Heart right ventricle (tissue), 16 donors: ENCODE data around the gene DUSP2. TPM values are rescaled to one million over a fixed set of nuclear protein-coding genes. Genes with fewer than 3 reads are reported as not detected.
A peak's percentile ranks its signal among the peaks of the same experiment; 100 is the strongest.

Experiments
- ATAC-seq, 8 donors: fragments of 200-7000 bp; cut with Tn5 transposase; one replicate each; pipeline ENCODE4 v1.9.1; 2020; ENCODE audit warnings: mild to moderate bottlenecking in 8 of 8, moderate library complexity in 8 of 8, moderate number of reproducible peaks in 1 of 8
- DNase-seq, 2 donors: peaks; one replicate each; pipeline ENCODE4 v3.0.0-alpha.2; 2020
- H3K27ac ChIP-seq, 10 donors: fragments of 200-600 bp; sonication (generic) in 2 of 10; one replicate each; pipeline versions ENCODE4 v1.5.0 to v1.8.0; 2020 to 2022; ENCODE audit warnings: mild to moderate bottlenecking in 3 of 10
- H3K27me3 ChIP-seq, 7 donors: fragments of 200-600 bp; one replicate each; pipeline ENCODE4 v1.8.0; 2021 to 2022; ENCODE audit warnings: mild to moderate bottlenecking in 2 of 7
- H3K36me3 ChIP-seq, 9 donors: fragments of 200-600 bp; sonication (generic) in 1 of 9; one replicate each; pipeline versions ENCODE4 v1.5.0 to v1.8.0; 2020 to 2022; ENCODE audit warnings: mild to moderate bottlenecking in 2 of 9
- H3K4me1 ChIP-seq, 9 donors: fragments of 200-600 bp; sonication (generic) in 1 of 9; one replicate each; pipeline versions ENCODE4 v1.5.0 to v1.8.0; 2020 to 2022; ENCODE audit warnings: mild to moderate bottlenecking in 4 of 9
- H3K4me3 ChIP-seq, 10 donors: fragments of 200-600 bp; sonication (generic) in 2 of 10; one replicate each; pipeline versions ENCODE4 v1.5.0 to v1.8.0; 2020 to 2022; ENCODE audit warnings: mild to moderate bottlenecking in 7 of 10, moderate library complexity in 2 of 10
- H3K9me3 ChIP-seq, 11 donors: fragments of 200-600 bp in 10 of 11; sonication (generic) in 2 of 11; one replicate each; pipeline versions ENCODE4 v1.5.0 to v1.8.0; 2013 to 2022; ENCODE audit warnings: mild to moderate bottlenecking in 2 of 11, control low read depth in 1 of 11, moderate library complexity in 1 of 11
- WGBS, 2 donors: extraction: QIAGEN DNeasy Blood & Tissue Kit; methylation state at CpG; one replicate each; pipeline ENCODE4 v1.1.7; 2013; ENCODE audit warnings: inconsistent platforms in 1 of 2; 5-methylcytosine and 5-hydroxymethylcytosine counted together
- intact Hi-C, 10 donors: fragments of 100-400 bp; cut with DNase I; formaldehyde crosslinking; loops; one replicate each; pipeline versions ENCODE4 v1.11.1 to v1.14.2; 2022
- polyA plus RNA-seq, 2 donors: library from polyadenylated mRNA; stranded (reverse); fragments of 200-250 nt; gene quantifications; one replicate each; pipeline ENCODE4 v1.2.3, GENCODE V29; 2013
- total RNA-seq, 10 donors: library from RNA; stranded (reverse); fragmentation: NEBNext Ultra II Directional in 3 of 10; extraction: Animal tissue kit (Norgen Biotek cat#: 25700) in 3 of 10; gene quantifications; one replicate each; pipeline versions ENCODE4 v1.2.1 to v1.2.4, GENCODE V29; 2021 to 2023
- TF ChIP-seq, protein P1 (sequence below), 9 donors: fragments of 200-600 bp; sonication (generic) in 2 of 9; IDR thresholded peaks; one replicate each; pipeline versions ENCODE4 v1.5.0 to v1.8.0; 2021 to 2022; ENCODE audit warnings: antibody characterized with exemption in 9 of 9, mild to moderate bottlenecking in 5 of 9, moderate library complexity in 1 of 9
- donor health status: Arrhythmogenic right ventricular cardiomyopathy.
- donor health status: ischemic (EF 13 %, LVEDD 7.1; RV severe dilation, severe dysfunction).
- donor health status: healthy with polysubstance abuse.
- donor health status: DM: no; HTN: yes; CAD: no.
- donor health status: DM: no; HTN: no; CAD: no.
- donor health status: ischemic (EF 25% LVEDD 6.9; RV normal size, moderate dysfunction).
- donor health status: ischemic (EF 25% LVEDD 5.7; RV mildly dilated, moderate dysfunction).
- donor health status: healthy.
- donor health status: DM: yes; HTN: yes; CAD: no.
- donor health status: Ischemic cardiomyopathy.
- donor health status: ischemic (EF 35%, LVEDD 5.7; RV mildly dilated, moderate dysfunction).
- donor health status: nonischemic (EF 11% LVEDD 7.7; RV severe dilation, severe dysfunction).
- donor health status: DM: yes; HTN: yes; CAD: no.
- donor health status: PGD.
- donor health status: ischemic (EF 29% LVEDD 5.4; RV normal size, mild dysfunction).
- donor health status: nonischemic (EF 23%, LVEDD 6.1; RV moderate dilation, normal function).

The DUSP2 gene
- total and polyA plus RNA-seq, 12 donors: 0.61 to 29.1 (median 2.7) TPM

DNA sequence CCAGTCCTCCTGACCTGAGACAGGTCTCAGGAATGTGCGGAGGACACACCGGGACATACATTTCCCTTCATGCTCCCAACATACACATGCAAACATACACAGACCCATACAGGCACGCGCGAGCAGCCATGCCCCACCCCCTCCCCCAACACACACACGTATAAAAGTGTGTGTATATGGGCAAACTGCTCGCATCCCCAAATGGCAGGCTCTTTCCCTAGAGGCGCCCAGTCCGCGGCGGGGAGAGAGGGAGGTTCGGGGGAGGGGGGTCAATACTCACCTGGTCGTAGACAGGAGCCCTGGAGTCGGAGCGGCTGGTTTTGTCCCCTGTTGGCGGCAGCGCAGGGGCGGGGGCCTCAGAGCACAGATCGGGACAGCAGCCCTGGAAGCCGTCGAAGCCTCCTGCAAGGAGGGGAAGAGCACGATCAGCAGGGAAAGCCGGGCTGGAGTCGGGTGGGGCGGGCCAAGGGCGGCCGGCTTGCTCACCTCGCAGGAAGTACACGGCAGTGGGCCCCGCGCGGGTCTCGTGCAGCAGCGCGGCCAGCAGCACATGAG is 682 bp downstream of the DUSP2 start:
- peak overlapping the region in 5 of 10 donors; percentile 22 to 89 (median 61) for H3K27ac ChIP-seq
- DNase-seq (no peak), ATAC-seq (peak in 1 of 8 donors; percentile 1)
- H3K4me1 ChIP-seq: peaks cover 0 to 62% (median 39%) of the 10 kb centered on the region in 9 donors
- no peaks in the 10 kb centered on the region for H3K9me3 ChIP-seq
- 11 to 12% methylated on average over 33 to 35 of the region's 35 CpGs for WGBS, 2 donors
- peaks cover 0 to 5% (median 0%) of the 10 kb centered on the region in 7 donors for H3K27me3 ChIP-seq
- peaks cover 0 to 9% (median 0%) of the 10 kb centered on the region in 9 donors for H3K36me3 ChIP-seq
- intact Hi-C loops: loop anchor here in 6 of 10 donors (5.0 to 10.0 kb wide), 6 partner anchors 50 to 370 kb away; partner anchors contain the start of genes CIAO1 (in 2 of the 6), TMEM127 (in 2 of the 6), NEURL3 (in 1 of the 6) and STARD7 (in 1 of the 6)
- TF ChIP-seq, protein P1, sequence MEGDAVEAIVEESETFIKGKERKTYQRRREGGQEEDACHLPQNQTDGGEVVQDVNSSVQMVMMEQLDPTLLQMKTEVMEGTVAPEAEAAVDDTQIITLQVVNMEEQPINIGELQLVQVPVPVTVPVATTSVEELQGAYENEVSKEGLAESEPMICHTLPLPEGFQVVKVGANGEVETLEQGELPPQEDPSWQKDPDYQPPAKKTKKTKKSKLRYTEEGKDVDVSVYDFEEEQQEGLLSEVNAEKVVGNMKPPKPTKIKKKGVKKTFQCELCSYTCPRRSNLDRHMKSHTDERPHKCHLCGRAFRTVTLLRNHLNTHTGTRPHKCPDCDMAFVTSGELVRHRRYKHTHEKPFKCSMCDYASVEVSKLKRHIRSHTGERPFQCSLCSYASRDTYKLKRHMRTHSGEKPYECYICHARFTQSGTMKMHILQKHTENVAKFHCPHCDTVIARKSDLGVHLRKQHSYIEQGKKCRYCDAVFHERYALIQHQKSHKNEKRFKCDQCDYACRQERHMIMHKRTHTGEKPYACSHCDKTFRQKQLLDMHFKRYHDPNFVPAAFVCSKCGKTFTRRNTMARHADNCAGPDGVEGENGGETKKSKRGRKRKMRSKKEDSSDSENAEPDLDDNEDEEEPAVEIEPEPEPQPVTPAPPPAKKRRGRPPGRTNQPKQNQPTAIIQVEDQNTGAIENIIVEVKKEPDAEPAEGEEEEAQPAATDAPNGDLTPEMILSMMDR (IDR thresholded peaks at IDR 0.05): no peak
- peak overlapping the region; percentile 32 to 68 (median 56) for H3K4me3 ChIP-seq

DNA sequence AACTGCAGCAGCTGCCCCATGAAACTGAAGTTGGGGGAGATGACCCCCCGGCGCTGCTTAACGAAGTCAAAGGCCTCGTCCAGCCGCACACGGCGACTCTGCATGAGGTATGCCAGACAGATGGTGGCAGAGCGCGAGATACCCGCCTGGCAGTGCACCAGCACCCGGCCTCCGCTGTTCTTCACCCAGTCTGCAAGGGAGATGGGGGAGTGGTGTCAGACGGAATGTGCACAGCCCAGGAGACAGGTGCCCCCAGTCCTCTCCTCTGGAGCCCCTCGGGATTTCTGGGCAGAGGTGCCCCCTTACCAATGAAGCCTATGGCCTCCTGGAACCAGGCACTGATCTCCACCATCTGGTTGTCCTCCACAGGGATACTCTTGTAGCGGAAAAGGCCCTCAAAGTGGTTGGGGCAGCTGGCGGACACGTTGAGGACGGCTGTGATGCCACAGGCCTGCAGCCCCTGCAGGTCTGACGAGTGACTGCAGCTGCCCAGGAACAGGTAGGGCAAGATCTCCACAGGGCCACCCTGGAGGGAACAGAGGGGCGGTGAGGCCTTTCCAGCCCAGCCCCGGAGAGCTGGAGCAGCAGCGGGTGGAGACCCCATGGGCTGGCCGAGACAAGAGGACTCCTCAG is 1.3 kb downstream of the DUSP2 start:
- TF ChIP-seq, protein P1 (IDR thresholded peaks at IDR 0.05): peak in 1 of 9 donors; percentile 7
- Histone ChIP-seq H3K27me3 (peaks cover 0 to 5% (median 0%) of the 10 kb centered on the region in 7 donors), H3K4me3 (peak overlapping the region in 9 of 10 donors; percentile 37 to 68 (median 58)), H3K27ac (peak overlapping the region in 1 of 10 donors; percentile 89), H3K36me3 (peaks cover 0 to 9% (median 0%) of the 10 kb centered on the region in 9 donors), H3K9me3 (no peaks in the 10 kb centered on the region), H3K4me1 (peaks cover 0 to 60% (median 39%) of the 10 kb centered on the region in 9 donors)
- no peak for ATAC-seq
- 94 to 95% methylated on average over 23 of the region's 23 CpGs for WGBS, 2 donors
- intact Hi-C loops: loop anchor here in 5 of 10 donors (5.0 to 10.0 kb wide), 4 partner anchors 51 to 371 kb away; partner anchors contain the start of genes CIAO1 (in 2 of the 5) and TMEM127 (in 2 of the 5)
- no peak for DNase-seq

- peak overlapping the region in 1 of 10 donors; percentile 89 for H3K27ac ChIP-seq
- peaks cover 0 to 9% (median 0%) of the 10 kb centered on the region in 9 donors for H3K36me3 ChIP-seq
- intact Hi-C loops: loop anchor here in 5 of 10 donors (5.0 to 10.0 kb wide), 4 partner anchors 51 to 371 kb away; partner anchors contain the start of genes CIAO1 (in 2 of the 5) and TMEM127 (in 2 of the 5)
- DNase-seq (no peak), ATAC-seq (no peak)
- peak overlapping the region in 1 of 10 donors; percentile 68 for H3K4me3 ChIP-seq
- WGBS, 2 donors: 86 to 92% methylated on average over 10 of the region's 10 CpGs
- TF ChIP-seq, protein P1 (IDR thresholded peaks at IDR 0.05): no peak
- peaks cover 0 to 5% (median 0%) of the 10 kb centered on the region in 7 donors for H3K27me3 ChIP-seq
- H3K9me3 ChIP-seq: no peaks in the 10 kb centered on the region
- peaks cover 0 to 54% (median 37%) of the 10 kb centered on the region in 9 donors for H3K4me1 ChIP-seq
These were observed 1.9 kb downstream of the DUSP2 start for GRCh38 chr2:96143231-96143847.
